WTC11 (cell line): ENCODE measurements around the gene PLEKHH1. TPM values are rescaled to one million over a fixed set of nuclear protein-coding genes. Genes with fewer than 3 reads are reported as not detected.

ENCODE experiments used
- ATAC-seq: fragments of 200-7000 bp; cut with Tn5 transposase; 2 replicates; pipeline ENCODE4 v1.10.0; 2021; ENCODE audit warnings: mild to moderate bottlenecking, moderate library complexity
- CTCF ChIA-PET: fragments of 300-600 bp; sonication (Branson Sonifier 250); formaldehyde crosslinking; loops from one replicate; lab custom pipeline; 2021; ENCODE audit warnings: antibody characterized with exemption; lab: Charles Lee
- POLR2A ChIA-PET: fragments of 350-600 bp; sonication (Branson Sonifier 250); formaldehyde crosslinking; loops from one replicate; lab custom pipeline; 2021; ENCODE audit warnings: antibody characterized with exemption; lab: Charles Lee
- DNase-seq: peaks from one replicate; pipeline ENCODE4 v3.0.0; 2021; ENCODE audit warnings: low spot score
- H3K27ac Mint-ChIP-seq: 2 replicates; pipeline ENCODE4 v1.8.0; 2021; ENCODE audit warnings: mixed read lengths
- H3K27me3 Mint-ChIP-seq: 2 replicates; pipeline ENCODE4 v1.8.0; 2021; ENCODE audit warnings: low read depth, mild to moderate bottlenecking, moderate library complexity, mixed read lengths
- H3K36me3 Mint-ChIP-seq: 2 replicates; pipeline ENCODE4 v1.8.0; 2021; ENCODE audit warnings: mixed read lengths
- H3K4me1 Mint-ChIP-seq: 2 replicates; pipeline ENCODE4 v1.8.0; 2022; ENCODE audit warnings: mixed read lengths
- H3K4me3 Mint-ChIP-seq: 2 replicates; pipeline ENCODE4 v1.8.0; 2021; ENCODE audit warnings: mild to moderate bottlenecking, moderate library complexity, mixed read lengths
- H3K9me3 Mint-ChIP-seq: 2 replicates; pipeline ENCODE4 v1.8.0; 2021; ENCODE audit warnings: mixed read lengths
- E2F4 ChIP-seq: sonication (generic); formaldehyde crosslinking; IDR thresholded peaks from 2 replicates; pipeline ENCODE4 v1.8.1; 2022; ENCODE audit warnings: low read depth, mild to moderate bottlenecking, moderate library complexity, missing genetic modification reagents, borderline replicate concordance
- ESRRA ChIP-seq: sonication (generic); formaldehyde crosslinking; IDR thresholded peaks from 2 replicates; pipeline ENCODE4 v1.8.1; 2022; ENCODE audit warnings: mild to moderate bottlenecking, missing genetic modification reagents, borderline replicate concordance
- IRF2 ChIP-seq: sonication (generic); formaldehyde crosslinking; IDR thresholded peaks from 2 replicates; pipeline ENCODE4 v1.8.0; 2022; ENCODE audit warnings: low read depth, missing genetic modification reagents, borderline replicate concordance
- JAZF1 ChIP-seq: fragments of 250-450 bp; sonication (Bioruptor Pico); IDR thresholded peaks from 2 replicates; pipeline ENCODE4 v1.9.0; 2021; ENCODE audit warnings: moderate library complexity, mild to moderate bottlenecking, inconsistent platforms
- NFATC4 ChIP-seq: fragments of 250-450 bp; sonication (Bioruptor Pico); IDR thresholded peaks from 2 replicates; pipeline ENCODE4 v1.9.0; 2021; ENCODE audit warnings: mild to moderate bottlenecking
- NFE2L1 ChIP-seq: sonication (generic); formaldehyde crosslinking; IDR thresholded peaks from 2 replicates; pipeline ENCODE4 v1.8.1; 2023; ENCODE audit warnings: missing genetic modification reagents
- NR2C2 ChIP-seq: sonication (generic); formaldehyde crosslinking; IDR thresholded peaks from 2 replicates; pipeline ENCODE4 v1.8.0; 2022; ENCODE audit warnings: mild to moderate bottlenecking, missing genetic modification reagents
- RELA ChIP-seq: sonication (generic); formaldehyde crosslinking; IDR thresholded peaks from 2 replicates; pipeline ENCODE4 v1.8.1; 2022; ENCODE audit warnings: missing genetic modification reagents, mild to moderate bottlenecking, borderline replicate concordance
- ZNF121 ChIP-seq: sonication (generic); formaldehyde crosslinking; IDR thresholded peaks from 2 replicates; pipeline ENCODE4 v1.8.0; 2023; ENCODE audit warnings: missing genetic modification reagents
- ZNF317 ChIP-seq: sonication (generic); formaldehyde crosslinking; IDR thresholded peaks from 2 replicates; pipeline ENCODE4 v1.8.1; 2023; ENCODE audit warnings: low read depth, mild to moderate bottlenecking, moderate library complexity, missing genetic modification reagents, borderline replicate concordance
- ZNF671 ChIP-seq: fragments of 250-450 bp; sonication (Bioruptor Pico); IDR thresholded peaks from 2 replicates; pipeline ENCODE4 v1.8.0; 2021; ENCODE audit warnings: mild to moderate bottlenecking
- total RNA-seq: library from RNA; stranded (reverse); gene quantifications from 3 replicates; pipeline ENCODE4 v1.2.3, GENCODE V29; 2021
- TF ChIP-seq, protein P1 (sequence below): sonication (generic); formaldehyde crosslinking; IDR thresholded peaks from 2 replicates; pipeline ENCODE4 v1.8.0; 2022; ENCODE audit warnings: mild to moderate bottlenecking, missing genetic modification reagents
- TF ChIP-seq, protein P2 (sequence below): sonication (generic); formaldehyde crosslinking; IDR thresholded peaks from 2 replicates; pipeline ENCODE4 v1.8.1; 2022; ENCODE audit warnings: mild to moderate bottlenecking, missing genetic modification reagents, moderate library complexity, borderline replicate concordance
- TF ChIP-seq, protein P3 (sequence below): fragments of 250-450 bp; sonication (Bioruptor Pico); IDR thresholded peaks from 2 replicates; pipeline ENCODE4 v1.9.0; 2021; ENCODE audit warnings: mild to moderate bottlenecking
- TF ChIP-seq, protein P4 (sequence below): sonication (generic); formaldehyde crosslinking; IDR thresholded peaks from 2 replicates; pipeline ENCODE4 v1.8.1; 2023; ENCODE audit warnings: mild to moderate bottlenecking, missing genetic modification reagents, moderate library complexity
- TF ChIP-seq, protein P5 (sequence below): sonication (generic); formaldehyde crosslinking; IDR thresholded peaks from 2 replicates; pipeline ENCODE4 v1.8.1; 2022; ENCODE audit warnings: missing genetic modification reagents, borderline replicate concordance

PLEKHH1 gene
- total RNA-seq, 1 experiment from 2014 or later: 48.3 TPM

GRCh38 chr14:67508956-67509355 lies 24.1 kb upstream of the PLEKHH1 start (continued):
- TF ChIP-seq, protein P1, sequence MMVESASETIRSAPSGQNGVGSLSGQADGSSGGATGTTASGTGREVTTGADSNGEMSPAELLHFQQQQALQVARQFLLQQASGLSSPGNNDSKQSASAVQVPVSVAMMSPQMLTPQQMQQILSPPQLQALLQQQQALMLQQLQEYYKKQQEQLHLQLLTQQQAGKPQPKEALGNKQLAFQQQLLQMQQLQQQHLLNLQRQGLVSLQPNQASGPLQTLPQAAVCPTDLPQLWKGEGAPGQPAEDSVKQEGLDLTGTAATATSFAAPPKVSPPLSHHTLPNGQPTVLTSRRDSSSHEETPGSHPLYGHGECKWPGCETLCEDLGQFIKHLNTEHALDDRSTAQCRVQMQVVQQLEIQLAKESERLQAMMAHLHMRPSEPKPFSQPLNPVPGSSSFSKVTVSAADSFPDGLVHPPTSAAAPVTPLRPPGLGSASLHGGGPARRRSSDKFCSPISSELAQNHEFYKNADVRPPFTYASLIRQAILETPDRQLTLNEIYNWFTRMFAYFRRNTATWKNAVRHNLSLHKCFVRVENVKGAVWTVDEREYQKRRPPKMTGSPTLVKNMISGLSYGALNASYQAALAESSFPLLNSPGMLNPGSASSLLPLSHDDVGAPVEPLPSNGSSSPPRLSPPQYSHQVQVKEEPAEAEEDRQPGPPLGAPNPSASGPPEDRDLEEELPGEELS (CRISPR knock-in tag): no peak
- TF ChIP-seq ZNF671 (CRISPR knock-in tag) (no peak), NFE2L1 (no peak), JAZF1 (CRISPR knock-in tag) (no peak), ZNF121 (CRISPR knock-in tag) (no peak)
- TF ChIP-seq, protein P2, sequence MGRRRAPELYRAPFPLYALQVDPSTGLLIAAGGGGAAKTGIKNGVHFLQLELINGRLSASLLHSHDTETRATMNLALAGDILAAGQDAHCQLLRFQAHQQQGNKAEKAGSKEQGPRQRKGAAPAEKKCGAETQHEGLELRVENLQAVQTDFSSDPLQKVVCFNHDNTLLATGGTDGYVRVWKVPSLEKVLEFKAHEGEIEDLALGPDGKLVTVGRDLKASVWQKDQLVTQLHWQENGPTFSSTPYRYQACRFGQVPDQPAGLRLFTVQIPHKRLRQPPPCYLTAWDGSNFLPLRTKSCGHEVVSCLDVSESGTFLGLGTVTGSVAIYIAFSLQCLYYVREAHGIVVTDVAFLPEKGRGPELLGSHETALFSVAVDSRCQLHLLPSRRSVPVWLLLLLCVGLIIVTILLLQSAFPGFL (CRISPR knock-in tag): no peak
- TF ChIP-seq, protein P3, sequence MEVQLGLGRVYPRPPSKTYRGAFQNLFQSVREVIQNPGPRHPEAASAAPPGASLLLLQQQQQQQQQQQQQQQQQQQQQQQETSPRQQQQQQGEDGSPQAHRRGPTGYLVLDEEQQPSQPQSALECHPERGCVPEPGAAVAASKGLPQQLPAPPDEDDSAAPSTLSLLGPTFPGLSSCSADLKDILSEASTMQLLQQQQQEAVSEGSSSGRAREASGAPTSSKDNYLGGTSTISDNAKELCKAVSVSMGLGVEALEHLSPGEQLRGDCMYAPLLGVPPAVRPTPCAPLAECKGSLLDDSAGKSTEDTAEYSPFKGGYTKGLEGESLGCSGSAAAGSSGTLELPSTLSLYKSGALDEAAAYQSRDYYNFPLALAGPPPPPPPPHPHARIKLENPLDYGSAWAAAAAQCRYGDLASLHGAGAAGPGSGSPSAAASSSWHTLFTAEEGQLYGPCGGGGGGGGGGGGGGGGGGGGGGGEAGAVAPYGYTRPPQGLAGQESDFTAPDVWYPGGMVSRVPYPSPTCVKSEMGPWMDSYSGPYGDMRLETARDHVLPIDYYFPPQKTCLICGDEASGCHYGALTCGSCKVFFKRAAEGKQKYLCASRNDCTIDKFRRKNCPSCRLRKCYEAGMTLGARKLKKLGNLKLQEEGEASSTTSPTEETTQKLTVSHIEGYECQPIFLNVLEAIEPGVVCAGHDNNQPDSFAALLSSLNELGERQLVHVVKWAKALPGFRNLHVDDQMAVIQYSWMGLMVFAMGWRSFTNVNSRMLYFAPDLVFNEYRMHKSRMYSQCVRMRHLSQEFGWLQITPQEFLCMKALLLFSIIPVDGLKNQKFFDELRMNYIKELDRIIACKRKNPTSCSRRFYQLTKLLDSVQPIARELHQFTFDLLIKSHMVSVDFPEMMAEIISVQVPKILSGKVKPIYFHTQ (CRISPR knock-in tag): no peak
- TF ChIP-seq, protein P4, sequence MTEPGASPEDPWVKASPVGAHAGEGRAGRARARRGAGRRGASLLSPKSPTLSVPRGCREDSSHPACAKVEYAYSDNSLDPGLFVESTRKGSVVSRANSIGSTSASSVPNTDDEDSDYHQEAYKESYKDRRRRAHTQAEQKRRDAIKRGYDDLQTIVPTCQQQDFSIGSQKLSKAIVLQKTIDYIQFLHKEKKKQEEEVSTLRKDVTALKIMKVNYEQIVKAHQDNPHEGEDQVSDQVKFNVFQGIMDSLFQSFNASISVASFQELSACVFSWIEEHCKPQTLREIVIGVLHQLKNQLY (CRISPR knock-in tag): no peak

GRCh38 chr14:67510121-67510520 lies 23.0 kb upstream of the PLEKHH1 start:
- POLR2A ChIA-PET: no interaction called here
- TF ChIP-seq E2F4 (CRISPR knock-in tag): no peak
- no peak for TF ChIP-seq NFATC4 (CRISPR knock-in tag)
- no peak for TF ChIP-seq IRF2 (CRISPR knock-in tag)
- TF ChIP-seq, protein P5, sequence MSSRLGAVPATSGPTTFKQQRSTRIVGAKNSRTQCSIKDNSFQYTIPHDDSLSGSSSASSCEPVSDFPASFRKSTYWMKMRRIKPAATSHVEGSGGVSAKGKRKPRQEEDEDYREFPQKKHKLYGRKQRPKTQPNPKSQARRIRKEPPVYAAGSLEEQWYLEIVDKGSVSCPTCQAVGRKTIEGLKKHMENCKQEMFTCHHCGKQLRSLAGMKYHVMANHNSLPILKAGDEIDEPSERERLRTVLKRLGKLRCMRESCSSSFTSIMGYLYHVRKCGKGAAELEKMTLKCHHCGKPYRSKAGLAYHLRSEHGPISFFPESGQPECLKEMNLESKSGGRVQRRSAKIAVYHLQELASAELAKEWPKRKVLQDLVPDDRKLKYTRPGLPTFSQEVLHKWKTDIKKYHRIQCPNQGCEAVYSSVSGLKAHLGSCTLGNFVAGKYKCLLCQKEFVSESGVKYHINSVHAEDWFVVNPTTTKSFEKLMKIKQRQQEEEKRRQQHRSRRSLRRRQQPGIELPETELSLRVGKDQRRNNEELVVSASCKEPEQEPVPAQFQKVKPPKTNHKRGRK (CRISPR knock-in tag): no peak
- TF ChIP-seq ESRRA: no peak
- TF ChIP-seq RELA (CRISPR knock-in tag): no peak
- H3K4me1 Mint-ChIP-seq: peaks cover 9% of the 10 kb centered on the region
- peaks cover 37% of the 10 kb centered on the region for H3K27me3 Mint-ChIP-seq
- DNase-seq: no peak
- H3K36me3 Mint-ChIP-seq: no peaks in the 10 kb centered on the region
- CTCF ChIA-PET: interaction anchor here (0.6 to 8.5 kb wide), 5 partner anchors 16 to 97 kb away, joined by 4 to 83 read pairs (median 4); no protein-coding TSS in a partner anchor
- no peaks in the 10 kb centered on the region for H3K9me3 Mint-ChIP-seq
- no peak overlapping the region for H3K4me3 Mint-ChIP-seq
- no peak overlapping the region for H3K27ac Mint-ChIP-seq
- no peak for ATAC-seq

DNA sequence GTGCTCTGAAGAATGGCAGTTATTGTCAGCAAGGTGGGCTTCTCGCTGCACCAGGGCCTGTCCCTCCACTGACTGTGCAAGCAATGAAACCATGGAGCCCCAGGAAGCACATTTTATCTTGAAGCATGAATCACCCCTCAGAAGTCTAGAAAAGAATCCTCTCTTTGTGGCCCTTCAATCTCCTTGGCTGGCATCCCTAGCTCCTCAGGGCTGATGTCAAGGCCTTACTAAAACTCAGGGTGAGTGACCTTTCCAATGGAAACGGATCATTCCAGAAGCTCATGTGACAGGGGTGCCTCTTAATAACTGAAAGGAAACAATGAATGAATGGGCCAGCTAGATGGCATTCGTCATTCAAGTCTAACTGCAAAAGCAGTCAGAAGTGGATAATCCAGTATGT lies 22.3 kb upstream of the PLEKHH1 start:
- H3K9me3 Mint-ChIP-seq: no peaks in the 10 kb centered on the region
- no peak for ATAC-seq
- H3K4me1 Mint-ChIP-seq: peaks cover 12% of the 10 kb centered on the region
- peaks cover 42% of the 10 kb centered on the region for H3K27me3 Mint-ChIP-seq
- no peak overlapping the region for H3K4me3 Mint-ChIP-seq
- no peaks in the 10 kb centered on the region for H3K36me3 Mint-ChIP-seq
- CTCF ChIA-PET: interaction anchor here (1.5 to 8.5 kb wide), 5 partner anchors 16 to 97 kb away, joined by 4 to 83 read pairs (median 6); no protein-coding TSS in a partner anchor
- DNase-seq: no peak
- H3K27ac Mint-ChIP-seq: no peak overlapping the region
- POLR2A ChIA-PET: no interaction called here
- no peak for TF ChIP-seq ZNF317
- no peak for TF ChIP-seq NR2C2 (CRISPR knock-in tag)
- TF ChIP-seq, protein P1 (CRISPR knock-in tag): no peak
- TF ChIP-seq, protein P3 (CRISPR knock-in tag): no peak
